Breast epithelium (tissue), 3 donors: Measurements from ENCODE around the gene RPL13.

Experiments used
- POLR2A ChIP-seq: fragments of 450-650 bp; IDR thresholded peaks from one replicate; pipeline ENCODE4 v1.6.1; 2016; ENCODE audit warnings: antibody characterized with exemption, mild to moderate bottlenecking, moderate library complexity
- POLR2AphosphoS5 ChIP-seq, 3 donors: sonication (generic); formaldehyde crosslinking; IDR thresholded peaks; one replicate each; pipeline ENCODE4 v1.6.1; 2017; ENCODE audit warnings: antibody characterized with exemption in 3 of 3

DNA sequence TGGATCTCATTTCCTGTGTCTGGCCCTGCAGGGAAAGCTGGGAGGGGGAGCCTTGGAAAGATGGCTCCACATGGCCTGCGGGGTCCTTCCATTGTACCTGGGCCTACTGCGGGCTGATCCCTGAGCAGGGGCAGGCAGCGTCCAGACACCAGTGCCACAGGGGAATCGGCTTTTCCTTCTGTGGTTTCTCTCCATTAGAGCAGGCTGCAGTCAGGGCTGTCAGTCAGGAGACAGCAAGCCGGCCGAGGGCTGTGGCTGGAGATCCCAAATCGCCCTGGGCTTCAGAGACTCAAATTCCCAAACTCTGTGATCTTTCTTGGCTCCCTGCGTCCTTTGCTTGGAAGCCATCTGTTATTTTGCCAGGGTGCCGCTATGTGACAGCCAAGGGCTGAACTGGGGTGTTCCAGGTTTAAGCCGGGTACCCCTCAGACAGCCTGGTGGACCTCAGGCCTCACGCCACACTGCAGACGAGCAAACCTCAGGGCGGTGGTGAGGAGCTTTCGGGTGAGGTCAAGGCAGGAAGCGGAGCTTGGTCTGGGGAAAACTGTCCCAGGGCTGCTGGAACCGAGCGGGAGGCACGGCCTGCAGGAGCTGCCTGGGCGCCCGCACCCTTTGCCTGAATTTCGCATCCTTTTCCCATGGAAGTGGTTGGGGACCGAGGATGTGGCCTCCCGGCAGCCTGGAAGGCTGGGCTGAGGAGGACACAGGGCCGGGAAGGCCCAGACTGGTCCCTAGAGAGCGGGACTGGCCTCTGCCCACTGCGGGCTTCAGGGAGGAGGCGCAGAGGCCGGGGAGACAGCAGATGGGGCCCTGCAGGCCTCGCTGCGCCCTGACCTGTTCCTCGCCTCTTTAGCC is 13.6 kb downstream of the RPL13 start:
- no peak for TF ChIP-seq POLR2A
- TF ChIP-seq POLR2AphosphoS5 (IDR thresholded peaks at IDR 0.05) = no peak
